IMR-90 (cell line): ENCODE data around the gene PTH1R. TPM values are rescaled to one million over a fixed set of nuclear protein-coding genes. Genes with fewer than 3 reads are reported as not detected.

ENCODE experiments used
- ATAC-seq: fragments of 200-7000 bp; cut with Tn5 transposase; 2 replicates; pipeline ENCODE4 v1.9.1; 2020; ENCODE audit warnings: low read depth, mild to moderate bottlenecking, moderate library complexity
- BruUV-seq: library from RNA; stranded (reverse); fragments of 400-500 nt; replicated peaks from 2 replicates; lab custom pipeline; 2021; lab: Mats Ljungman, UMichigan
- CTCF ChIA-PET: fragments of 300-600 bp; formaldehyde crosslinking; extraction: SDS; loops from one replicate; lab custom pipeline; 2021; ENCODE audit warnings: antibody characterized with exemption; lab: Yijun Ruan, JAX
- POLR2A ChIA-PET: fragments of 300-600 bp; sonication (Branson Sonifier 250); formaldehyde crosslinking; loops from one replicate; lab custom pipeline; 2022; ENCODE audit warnings: antibody characterized with exemption; ENCODE audit not compliant: unreplicated experiment; lab: Charles Lee
- DNase-seq: peaks from one replicate; pipeline ENCODE4 v3.0.0; 2013
- H2AFZ ChIP-seq: replicated peaks from 2 replicates; pipeline ENCODE3; 2013; ENCODE audit warnings: low read length, mild to moderate bottlenecking; ENCODE audit not compliant: poor library complexity
- H2AK5ac ChIP-seq: 2 replicates; pipeline ENCODE4 v1.6.1; 2013; ENCODE audit warnings: low read depth, low read length, inconsistent platforms
- H2AK9ac ChIP-seq: replicated peaks from 2 replicates; pipeline ENCODE3; 2013; ENCODE audit warnings: mild to moderate bottlenecking, low read depth, low read length, moderate library complexity; ENCODE audit not compliant: poor library complexity
- H2BK120ac ChIP-seq: 2 replicates; pipeline ENCODE4 v1.6.1; 2013; ENCODE audit warnings: low read depth, low read length, inconsistent platforms
- H2BK15ac ChIP-seq: 3 replicates; pipeline ENCODE4 v1.6.1; 2013; ENCODE audit warnings: low read depth, low read length, inconsistent platforms
- H2BK20ac ChIP-seq: 2 replicates; pipeline ENCODE4 v1.6.1; 2013; ENCODE audit warnings: low read depth, mild to moderate bottlenecking, inconsistent platforms, low read length, moderate library complexity
- H2BK5ac ChIP-seq: 2 replicates; pipeline ENCODE4 v1.6.1; 2013; ENCODE audit warnings: mild to moderate bottlenecking, low read depth, low read length, inconsistent platforms; ENCODE audit not compliant: poor library complexity, severe bottlenecking
- H3K14ac ChIP-seq: replicated peaks from 2 replicates; pipeline ENCODE4 v1.6.1; 2013; ENCODE audit warnings: low read depth, low read length, inconsistent platforms
- H3K18ac ChIP-seq: 2 replicates; pipeline ENCODE4 v1.6.1; 2013; ENCODE audit warnings: low read depth, low read length, control low read depth
- H3K23ac ChIP-seq: 2 replicates; pipeline ENCODE4 v1.6.1; 2013; ENCODE audit warnings: low read depth, low read length, inconsistent platforms
- H3K27ac ChIP-seq: 2 replicates; pipeline ENCODE4 v1.5.1; 2013; ENCODE audit warnings: mild to moderate bottlenecking, control low read depth, low read length; ENCODE audit not compliant: insufficient read depth
- H3K27me3 ChIP-seq: 2 replicates; pipeline ENCODE4 v1.6.1; 2013; ENCODE audit warnings: low read length; ENCODE audit not compliant: control insufficient read depth, insufficient read depth
- H3K36me3 ChIP-seq: 2 replicates; pipeline ENCODE4 v1.6.1; 2013; ENCODE audit warnings: low read length, mixed read lengths; ENCODE audit not compliant: control insufficient read depth, insufficient read depth
- H3K4ac ChIP-seq: 2 replicates; pipeline ENCODE4 v1.6.1; 2013; ENCODE audit warnings: low read depth, low read length, inconsistent platforms
- H3K4me1 ChIP-seq: 2 replicates; pipeline ENCODE4 v1.6.1; 2013; ENCODE audit warnings: low read length, mixed read lengths; ENCODE audit not compliant: control insufficient read depth, insufficient read depth
- H3K4me2 ChIP-seq: 2 replicates; pipeline ENCODE4 v1.6.1; 2013; ENCODE audit warnings: low read depth, mild to moderate bottlenecking, control low read depth, low read length, moderate library complexity
- H3K4me3 ChIP-seq: 2 replicates; pipeline ENCODE4 v1.5.1; 2013; ENCODE audit warnings: low read depth, mild to moderate bottlenecking, control low read depth, low read length, moderate library complexity; ENCODE audit not compliant: insufficient read depth
- H3K56ac ChIP-seq: 2 replicates; pipeline ENCODE4 v1.6.1; 2013; ENCODE audit warnings: low read length, inconsistent platforms; ENCODE audit not compliant: insufficient read depth; ENCODE audit errors: extremely low read depth
- H3K79me1 ChIP-seq, 2 experiments: 2 replicates each; pipeline ENCODE4 v1.6.1; 2013; ENCODE audit warnings: low read length in 2 of 2, inconsistent platforms in 1 of 2, low read depth in 1 of 2
- H3K9ac ChIP-seq: 2 replicates; pipeline ENCODE4 v1.6.1; 2013; ENCODE audit warnings: low read depth, low read length, control low read depth
- H3K9me1 ChIP-seq: 2 replicates; pipeline ENCODE4 v1.6.1; 2013; ENCODE audit warnings: low read length, inconsistent platforms; ENCODE audit not compliant: insufficient read depth
- H3K9me3 ChIP-seq: 2 replicates; pipeline ENCODE4 v1.6.1; 2013; ENCODE audit warnings: low read length; ENCODE audit not compliant: control insufficient read depth, insufficient read depth
- H4K20me1 ChIP-seq: 2 replicates; pipeline ENCODE4 v1.6.1; 2013; ENCODE audit warnings: low read length, inconsistent platforms; ENCODE audit not compliant: insufficient read depth
- H4K5ac ChIP-seq: 2 replicates; pipeline ENCODE4 v1.6.1; 2013; ENCODE audit warnings: mild to moderate bottlenecking, low read depth, low read length, control low read depth
- H4K8ac ChIP-seq, 2 experiments: 2 replicates each; pipeline ENCODE4 v1.6.1; 2013; ENCODE audit warnings: low read depth in 2 of 2, low read length in 2 of 2, control low read depth in 1 of 2, inconsistent platforms in 1 of 2
- H4K91ac ChIP-seq: 2 replicates; pipeline ENCODE4 v1.6.1; 2013; ENCODE audit warnings: low read depth, low read length, inconsistent platforms; ENCODE audit not compliant: insufficient read depth
- CEBPB ChIP-seq: IDR thresholded peaks from 2 replicates; pipeline ENCODE4 v1.6.1; 2012; ENCODE audit warnings: low read depth, low read length, improper control_type of control experiment
- FOS ChIP-seq: fragments of 150-350 bp; IDR thresholded peaks from 2 replicates; pipeline ENCODE4 v1.6.1; 2016; ENCODE audit warnings: low read depth, low read length
- MAFK ChIP-seq: IDR thresholded peaks from 2 replicates; pipeline ENCODE4 v1.6.1; 2012; ENCODE audit warnings: low read depth, low read length, improper control_type of control experiment
- MXI1 ChIP-seq: IDR thresholded peaks from 2 replicates; pipeline ENCODE4 v1.6.1; 2012; ENCODE audit warnings: low read depth, mild to moderate bottlenecking, low read length, moderate library complexity, borderline replicate concordance
- POLR2A ChIP-seq: IDR thresholded peaks from 2 replicates; pipeline ENCODE4 v1.6.1; 2012; ENCODE audit warnings: mild to moderate bottlenecking, low read depth, low read length
- SMC3 ChIP-seq: fragments of 150-350 bp; IDR thresholded peaks from 2 replicates; pipeline ENCODE4 v1.6.1; 2016; ENCODE audit warnings: low read depth, mild to moderate bottlenecking, antibody characterized with exemption, low read length, moderate library complexity
- WGBS, 2 experiments: methylation state at CpG; one replicate each; pipeline versions ENCODE4 v1.1.5 to v1.1.7; 2013; ENCODE audit warnings: missing lambda C conversion rate in 2 of 2; ENCODE audit not compliant: insufficient read length in 1 of 2; ENCODE audit errors: extremely low coverage in 2 of 2; 5-methylcytosine and 5-hydroxymethylcytosine counted together
- dilution Hi-C: fragments of 300-500 bp; cut with HindIII; formaldehyde crosslinking; loops from one replicate; pipeline ENCODE4 v1.14.3; 2018; ENCODE audit warnings: low sequenced_read_pairs; ENCODE audit not compliant: unreplicated experiment
- in situ Hi-C: fragments of 300-500 bp; cut with MboI; formaldehyde crosslinking; loops from 3 replicates; pipeline ENCODE4 v1.14.3; 2019; ENCODE audit warnings: low sequenced_read_pairs, inconsistent platforms, mixed read lengths
- intact Hi-C: fragments of 100-400 bp; cut with micrococcal nuclease; formaldehyde crosslinking; loops from 2 replicates; pipeline ENCODE4 v1.10.0; 2022
- polyA plus RNA-seq, 3 experiments: library from polyadenylated mRNA; depleted of rRNA; stranded (reverse); fragments of >200 nt; gene quantifications; 2 replicates each; pipeline ENCODE4 v1.2.3, GENCODE V29; 2012; ENCODE audit warnings: low replicate concordance in 1 of 3
- total RNA-seq: library from RNA; depleted of rRNA; stranded (reverse); fragments of >200 nt; gene quantifications from 2 replicates; pipeline ENCODE4 v1.2.3, GENCODE V29; 2012

The PTH1R gene
- total and polyA plus RNA-seq, 2 of the 4 experiments (the other 2 are of a cell fraction), result 0.15 to 0.18 TPM

DNA sequence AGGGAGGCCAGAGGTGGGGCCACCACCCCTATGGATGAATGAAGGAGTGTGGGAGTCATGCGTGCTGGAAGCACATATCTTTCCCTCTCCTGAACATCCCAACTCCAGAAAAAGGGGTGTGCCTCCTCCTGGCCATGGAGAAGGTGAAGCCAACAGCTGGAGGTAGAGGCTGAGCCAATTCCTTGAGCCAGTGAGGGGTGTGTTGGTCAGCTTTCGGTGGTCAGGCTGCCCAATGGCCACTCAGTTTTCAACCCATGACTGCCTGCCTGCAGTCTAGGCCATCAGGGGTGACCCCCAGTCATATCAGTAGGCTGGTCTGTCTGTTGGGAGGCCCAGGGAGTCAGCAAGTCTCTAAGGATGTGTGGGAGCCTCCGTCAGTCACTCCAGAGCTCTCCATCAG, 13.6 kb downstream of the PTH1R start:
- Histone ChIP-seq H2AK5ac (no peak overlapping the region), H4K91ac (no peak overlapping the region), H2BK20ac (no peak overlapping the region), H3K9me1 (0 out of 2 replicates have a peak, but pooled peaks cover 3% of the 10 kb centered on the region), H3K18ac (no peak overlapping the region), H2BK5ac (no peak overlapping the region), H2AK9ac (no peak overlapping the region), H3K27me3 (peaks cover 54% of the 10 kb centered on the region), H3K56ac (no peak overlapping the region), H3K14ac (no peak overlapping the region), H3K23ac (no peak overlapping the region), H4K8ac (no peak overlapping the region), H3K79me1 (no peaks in the 10 kb centered on the region), H3K4me3 (no peak overlapping the region), H3K27ac (no peak overlapping the region), H4K5ac (no peak overlapping the region), H4K20me1 (peaks cover 4% of the 10 kb centered on the region), H2BK15ac (no peak overlapping the region), H2AFZ (no peak overlapping the region), H2BK120ac (no peak overlapping the region), H3K4me2 (no peak overlapping the region), H3K9ac (no peak overlapping the region), H3K4me1 (no peaks in the 10 kb centered on the region; the same call in 1 of the 2 replicates), H3K36me3 (no peaks in the 10 kb centered on the region), H3K9me3 (no peaks in the 10 kb centered on the region), H3K4ac (no peak overlapping the region)
- CTCF ChIA-PET, result no interaction called here
- no peak for ATAC-seq
- dilution Hi-C loops, result no loop called here
- no peak for DNase-seq
- no TSS peak for BruUV-seq
- intact Hi-C loops, result no loop called here
- POLR2A ChIA-PET, result no interaction called here
- TF ChIP-seq FOS, result no peak
- no peak for TF ChIP-seq POLR2A
- no peak for TF ChIP-seq MAFK
- no peak for TF ChIP-seq SMC3
- TF ChIP-seq MXI1, result no peak
- TF ChIP-seq CEBPB, result no peak
- 100% methylated on average over 1 of the region's 3 CpGs; no CpG with 5 or more reads in 1 of the 2 experiments for WGBS, 2 experiments
- in situ Hi-C loops, result loop anchor here (25.0 kb wide), 1 partner anchor 404 kb away; the partner anchor contains the start of gene RTP3
